Neuronal stem cell (in vitro differentiated cells): ENCODE measurements around the gene FOXG1.

Experiments
- DNase-seq: peaks from one replicate; pipeline ENCODE4 v3.0.0-alpha.2; 2013; ENCODE audit warnings: low spot score
- H2AFZ ChIP-seq: one replicate; pipeline ENCODE4 v1.6.1; 2013; ENCODE audit warnings: mild to moderate bottlenecking, low read length, inconsistent platforms
- H2AK5ac ChIP-seq: 2 replicates; pipeline ENCODE4 v1.6.1; 2013; ENCODE audit warnings: low read depth, mild to moderate bottlenecking, inconsistent platforms, low read length, moderate library complexity, mixed read lengths
- H2BK120ac ChIP-seq: 2 replicates; pipeline ENCODE4 v1.6.1; 2013; ENCODE audit warnings: low read depth, mild to moderate bottlenecking, inconsistent platforms, low read length, moderate library complexity, mixed read lengths
- H2BK12ac ChIP-seq: one replicate; pipeline ENCODE4 v1.6.1; 2013; ENCODE audit warnings: low read length, inconsistent platforms
- H2BK15ac ChIP-seq: 2 replicates; pipeline ENCODE4 v1.6.1; 2013; ENCODE audit warnings: mild to moderate bottlenecking, low read length, inconsistent platforms, mixed read lengths
- H2BK5ac ChIP-seq: one replicate; pipeline ENCODE4 v1.6.1; 2013; ENCODE audit warnings: inconsistent platforms, mild to moderate bottlenecking, low read length, moderate library complexity
- H3K14ac ChIP-seq: one replicate; pipeline ENCODE4 v1.6.1; 2013; ENCODE audit warnings: low read length, inconsistent platforms
- H3K18ac ChIP-seq: 2 replicates; pipeline ENCODE4 v1.6.1; 2013; ENCODE audit warnings: low read length, inconsistent platforms
- H3K23ac ChIP-seq: 2 replicates; pipeline ENCODE4 v1.6.1; 2013; ENCODE audit warnings: low read depth, mild to moderate bottlenecking, mixed read lengths, low read length, inconsistent platforms; ENCODE audit not compliant: poor library complexity
- H3K27ac ChIP-seq: replicated peaks from 3 replicates; pipeline ENCODE4 v1.5.1; 2013; ENCODE audit warnings: low read length, inconsistent platforms
- H3K27me3 ChIP-seq, 3 experiments: 2 replicates each; pipeline ENCODE4 v1.6.1; 2013; ENCODE audit warnings: low read length in 3 of 3, mild to moderate bottlenecking in 2 of 3, inconsistent platforms in 1 of 3, low read depth in 1 of 3, mixed read lengths in 1 of 3, moderate library complexity in 1 of 3; ENCODE audit not compliant: control insufficient read depth in 3 of 3, insufficient read depth in 3 of 3
- H3K36me3 ChIP-seq, 2 donors: replicated peaks in 1 of 2; 2 replicates each; pipeline ENCODE4 v1.6.1; 2013; ENCODE audit warnings: low read length in 2 of 2; ENCODE audit not compliant: control insufficient read depth in 2 of 2, insufficient read depth in 2 of 2
- H3K4ac ChIP-seq: 2 replicates; pipeline ENCODE4 v1.6.1; 2013; ENCODE audit warnings: inconsistent platforms, mild to moderate bottlenecking, low read length, moderate library complexity
- H3K4me1 ChIP-seq, 2 donors: 1 replicate in 1 of 2; 2 replicates in 1 of 2; pipeline ENCODE4 v1.6.1; 2013; ENCODE audit warnings: low read length in 2 of 2, low read depth in 1 of 2; ENCODE audit not compliant: control insufficient read depth in 2 of 2, insufficient read depth in 1 of 2
- H3K4me2 ChIP-seq: one replicate; pipeline ENCODE4 v1.6.1; 2013; ENCODE audit warnings: mild to moderate bottlenecking, low read length, inconsistent platforms; ENCODE audit not compliant: insufficient read depth, poor library complexity, severe bottlenecking
- H3K4me3 ChIP-seq, 2 donors: 2 replicates each; pipeline ENCODE4 v1.5.1; 2013; ENCODE audit warnings: low read length in 2 of 2, mild to moderate bottlenecking in 2 of 2, inconsistent platforms in 1 of 2, moderate library complexity in 1 of 2
- H3K79me1 ChIP-seq: one replicate; pipeline ENCODE4 v1.6.1; 2013; ENCODE audit warnings: low read depth, mild to moderate bottlenecking, inconsistent platforms, low read length, moderate library complexity
- H3K9ac ChIP-seq: one replicate; pipeline ENCODE4 v1.6.1; 2013; ENCODE audit warnings: mild to moderate bottlenecking, low read depth, low read length, inconsistent platforms; ENCODE audit not compliant: poor library complexity
- H3K9me3 ChIP-seq, 2 donors: replicated peaks in 1 of 2; 2 replicates each; pipeline versions ENCODE3 to v1.6.1; 2013; ENCODE audit warnings: low read length in 2 of 2, mild to moderate bottlenecking in 2 of 2, inconsistent platforms in 1 of 2, low read depth in 1 of 2, mixed read lengths in 1 of 2, moderate library complexity in 1 of 2; ENCODE audit not compliant: control insufficient read depth in 2 of 2, insufficient read depth in 1 of 2
- H4K8ac ChIP-seq: one replicate; pipeline ENCODE4 v1.6.1; 2013; ENCODE audit warnings: low read depth, mild to moderate bottlenecking, inconsistent platforms, low read length, moderate library complexity
- H4K91ac ChIP-seq: one replicate; pipeline ENCODE4 v1.6.1; 2013; ENCODE audit warnings: low read length, low read depth, mild to moderate bottlenecking, inconsistent platforms; ENCODE audit not compliant: poor library complexity
- WGBS, 2 donors: extraction: QIAGEN DNeasy Blood & Tissue Kit; methylation state at CpG; one replicate each; pipeline ENCODE4 v1.1.7; 2013; ENCODE audit warnings: missing lambda C conversion rate in 2 of 2, mixed read lengths in 1 of 2; ENCODE audit not compliant: insufficient read length in 2 of 2, insufficient replicate concordance in 1 of 2; ENCODE audit errors: extremely low coverage in 2 of 2; 5-methylcytosine and 5-hydroxymethylcytosine counted together

The FOXG1 gene

DNA sequence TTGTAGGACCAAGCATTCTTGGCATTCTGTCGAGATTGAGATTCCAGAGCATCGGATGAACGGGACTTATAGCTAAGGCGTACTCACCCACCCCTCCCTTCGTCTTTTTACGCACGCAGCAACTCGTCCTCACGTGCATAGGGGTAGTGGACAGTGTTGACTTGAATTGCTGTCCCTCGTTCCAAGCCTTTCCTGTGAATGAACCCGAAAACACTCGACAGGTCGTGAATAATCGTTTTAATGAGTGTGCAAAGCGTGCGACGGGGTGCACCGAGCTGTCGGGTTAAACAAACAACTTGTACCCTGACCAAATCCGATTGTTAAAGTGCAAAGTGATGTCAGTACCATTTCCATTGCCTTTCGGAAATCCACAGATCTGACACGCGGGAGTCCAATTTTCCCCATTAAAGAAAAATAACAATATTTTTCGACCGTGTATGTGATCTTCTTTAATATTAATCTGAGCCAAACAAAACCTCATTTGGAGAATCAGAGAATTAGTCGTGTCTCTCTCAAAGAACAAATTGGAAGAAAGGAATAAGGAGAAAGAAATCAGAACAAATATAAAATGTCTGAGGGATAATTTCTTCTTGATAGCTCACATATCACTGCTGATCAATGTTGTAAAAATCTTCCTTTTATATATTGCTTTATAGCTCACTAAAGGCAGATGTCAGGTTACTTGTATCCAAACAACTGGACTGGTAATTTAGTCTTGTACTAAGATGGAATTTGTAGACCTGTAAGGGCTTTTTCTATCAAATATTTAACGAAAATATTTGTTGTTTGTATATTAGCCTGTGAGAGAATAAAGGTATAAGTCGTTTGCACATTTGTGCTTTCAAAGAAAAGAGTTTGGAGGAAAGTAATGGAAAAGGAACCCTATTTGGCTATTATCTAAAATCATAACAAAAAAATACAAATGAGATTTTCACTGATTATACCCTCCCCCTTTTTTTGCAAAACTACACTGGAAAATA, 11.8 kb downstream of the FOXG1 start:
- H2BK5ac ChIP-seq: no peak overlapping the region

DNA sequence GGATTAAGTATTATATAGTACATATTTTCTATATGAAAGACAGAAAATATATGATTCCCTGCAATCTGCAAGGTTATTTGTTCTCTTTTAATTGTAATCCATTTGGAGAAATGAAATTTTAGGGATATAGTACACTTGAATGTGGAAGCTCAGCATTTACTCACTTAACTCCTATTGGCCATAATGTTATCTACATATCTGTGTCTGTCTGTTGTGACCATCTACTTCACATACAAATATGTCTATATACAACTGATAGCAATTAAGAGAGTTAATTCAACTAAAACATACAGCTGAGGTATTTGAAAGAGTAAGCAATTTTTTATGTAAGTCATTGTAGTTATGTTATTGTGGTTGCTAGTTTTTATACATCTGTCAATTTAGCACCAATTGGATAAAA, 12.9 kb downstream of the FOXG1 start:
- no peak overlapping the region for H2AK5ac ChIP-seq
- no peak overlapping the region for H2BK15ac ChIP-seq
- H3K79me1 ChIP-seq: no peaks in the 10 kb centered on the region
- H3K14ac ChIP-seq: no peak overlapping the region
- H3K4me3 ChIP-seq: no peak overlapping the region
- no peak overlapping the region for H3K18ac ChIP-seq
- H2BK12ac ChIP-seq: no peak overlapping the region
- peaks cover 0 to 83% (median 0%) of the 10 kb centered on the region in 3 experiments for H3K27me3 ChIP-seq
- peaks cover 0 to 18% of the 10 kb centered on the region in 2 donors for H3K4me1 ChIP-seq
- no peaks in the 10 kb centered on the region for H3K9me3 ChIP-seq
- H4K91ac ChIP-seq: no peak overlapping the region
- no peak overlapping the region for H2BK5ac ChIP-seq
- no peak overlapping the region for H4K8ac ChIP-seq
- no peak overlapping the region for H3K23ac ChIP-seq
- H2BK120ac ChIP-seq: no peak overlapping the region
- no peak overlapping the region for H3K4me2 ChIP-seq
- H2AFZ ChIP-seq: no peak overlapping the region
- H3K27ac ChIP-seq: no peak overlapping the region
- no peak overlapping the region for H3K4ac ChIP-seq
- DNase-seq: no peak
- peaks cover 0 to 4% of the 10 kb centered on the region in 2 donors for H3K36me3 ChIP-seq
- no peak overlapping the region for H3K9ac ChIP-seq

More for the DNA sequence above, 11.8 kb downstream of the FOXG1 start:
- Histone ChIP-seq H2AFZ (no peak overlapping the region), H4K8ac (no peak overlapping the region), H2BK15ac (no peak overlapping the region), H3K4me3 (no peak overlapping the region), H3K4ac (no peak overlapping the region), H3K36me3 (peaks cover 0 to 4% of the 10 kb centered on the region in 2 donors), H3K4me1 (peaks cover 0 to 14% of the 10 kb centered on the region in 2 donors), H2BK120ac (no peak overlapping the region), H2BK12ac (no peak overlapping the region), H4K91ac (no peak overlapping the region), H2AK5ac (no peak overlapping the region), H3K14ac (no peak overlapping the region), H3K4me2 (peak overlapping the region; percentile 51), H3K79me1 (no peaks in the 10 kb centered on the region), H3K23ac (no peak overlapping the region), H3K9ac (no peak overlapping the region), H3K18ac (peak overlapping the region; percentile 5), H3K27me3 (peaks cover 0 to 83% (median 0%) of the 10 kb centered on the region in 3 experiments), H3K9me3 (no peaks in the 10 kb centered on the region), H3K27ac (no peak overlapping the region)
- DNase-seq: no peak
- WGBS, 2 donors: no CpG with 5 or more reads among the region's 28 CpGs

DNA sequence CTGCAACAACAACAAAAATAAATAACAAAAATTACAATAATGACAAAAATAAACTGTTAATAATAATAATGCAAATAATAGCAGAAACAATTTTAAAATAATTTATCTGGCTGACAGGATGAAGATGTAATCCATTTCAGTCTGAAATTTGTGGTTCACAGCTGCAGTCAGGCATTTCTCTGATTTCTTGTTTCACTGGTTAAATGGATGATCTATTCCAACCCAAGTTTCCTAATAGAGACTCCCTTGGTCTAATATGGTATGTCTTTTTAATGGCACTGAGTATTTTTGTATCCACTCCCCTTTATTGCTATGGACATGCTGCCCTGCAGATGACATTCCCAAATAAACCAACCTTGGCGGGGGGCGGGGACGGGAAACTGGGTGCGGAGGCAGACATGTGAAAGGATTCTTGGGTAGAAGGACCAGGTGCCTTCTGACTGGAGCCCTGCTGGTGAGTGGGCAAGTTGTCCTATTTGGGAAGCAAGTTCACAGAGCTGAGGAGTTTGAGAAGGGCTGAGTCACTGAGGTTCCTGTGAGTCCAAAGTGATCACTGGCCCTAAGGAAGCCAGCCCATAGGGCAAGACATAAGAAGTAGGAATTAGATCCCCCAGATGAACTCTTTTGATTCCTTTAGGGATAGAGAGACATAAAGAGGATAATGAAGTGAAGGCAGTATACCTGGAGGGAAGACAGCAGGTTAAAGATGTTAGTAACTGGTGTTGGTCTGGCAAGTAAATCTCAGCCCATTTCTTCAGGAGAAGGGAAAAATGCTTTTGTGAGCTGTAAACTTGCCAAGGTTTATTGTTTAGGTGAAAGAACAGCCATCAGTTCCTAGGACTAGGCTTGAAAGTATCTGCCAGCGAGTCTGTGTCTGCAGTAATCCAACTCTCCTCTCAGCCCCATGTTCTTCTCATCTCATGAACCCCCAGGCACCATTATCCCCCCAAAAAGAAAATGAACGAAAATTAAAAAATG, 14.5 kb downstream of the FOXG1 start:
- H3K23ac ChIP-seq: no peak overlapping the region
- peak overlapping the region; percentile 29 for H3K4me2 ChIP-seq
- H2BK15ac ChIP-seq: no peak overlapping the region
- no peak overlapping the region for H3K18ac ChIP-seq
- H3K27ac ChIP-seq: no peak overlapping the region
- no peak overlapping the region for H3K14ac ChIP-seq
- H3K27me3 ChIP-seq: peaks cover 0 to 83% (median 0%) of the 10 kb centered on the region in 3 experiments
- H3K79me1 ChIP-seq: no peaks in the 10 kb centered on the region
- no peak overlapping the region for H2BK5ac ChIP-seq
- no peak overlapping the region for H3K4ac ChIP-seq
- H3K36me3 ChIP-seq: peaks cover 0 to 4% of the 10 kb centered on the region in 2 donors
- DNase-seq: no peak
- H2BK120ac ChIP-seq: no peak overlapping the region
- no peak overlapping the region for H2AK5ac ChIP-seq
- peaks cover 0 to 20% of the 10 kb centered on the region in 2 donors for H3K4me1 ChIP-seq
- no CpG with 5 or more reads among the region's 6 CpGs for whole genome bisulfite sequencing, 2 donors
- H4K91ac ChIP-seq: no peak overlapping the region
- no peak overlapping the region for H4K8ac ChIP-seq
- no peak overlapping the region for H2BK12ac ChIP-seq
- H3K9ac ChIP-seq: no peak overlapping the region
- no peak overlapping the region for H2AFZ ChIP-seq
- H3K4me3 ChIP-seq: no peak overlapping the region
- H3K9me3 ChIP-seq: no peaks in the 10 kb centered on the region
